WTC11 (cell line): Measurements from ENCODE around the gene GRIFIN. TPM values are rescaled to one million over a fixed set of nuclear protein-coding genes. Genes with fewer than 3 reads are reported as not detected.

Experiments used
- ATAC-seq: fragments of 200-7000 bp; cut with Tn5 transposase; 2 replicates; pipeline ENCODE4 v1.10.0; 2021; ENCODE audit warnings: mild to moderate bottlenecking, moderate library complexity
- CTCF ChIA-PET: fragments of 300-600 bp; sonication (Branson Sonifier 250); formaldehyde crosslinking; loops from one replicate; lab custom pipeline; 2021; ENCODE audit warnings: antibody characterized with exemption; lab: Charles Lee
- POLR2A ChIA-PET: fragments of 350-600 bp; sonication (Branson Sonifier 250); formaldehyde crosslinking; loops from one replicate; lab custom pipeline; 2021; ENCODE audit warnings: antibody characterized with exemption; lab: Charles Lee
- DNase-seq: peaks from one replicate; pipeline ENCODE4 v3.0.0; 2021; ENCODE audit warnings: low spot score
- H3K27ac Mint-ChIP-seq: 2 replicates; pipeline ENCODE4 v1.8.0; 2021; ENCODE audit warnings: mixed read lengths
- H3K27me3 Mint-ChIP-seq: 2 replicates; pipeline ENCODE4 v1.8.0; 2021; ENCODE audit warnings: low read depth, mild to moderate bottlenecking, moderate library complexity, mixed read lengths
- H3K36me3 Mint-ChIP-seq: 2 replicates; pipeline ENCODE4 v1.8.0; 2021; ENCODE audit warnings: mixed read lengths
- H3K4me1 Mint-ChIP-seq: 2 replicates; pipeline ENCODE4 v1.8.0; 2022; ENCODE audit warnings: mixed read lengths
- H3K4me3 Mint-ChIP-seq: 2 replicates; pipeline ENCODE4 v1.8.0; 2021; ENCODE audit warnings: mild to moderate bottlenecking, moderate library complexity, mixed read lengths
- H3K9me3 Mint-ChIP-seq: 2 replicates; pipeline ENCODE4 v1.8.0; 2021; ENCODE audit warnings: mixed read lengths
- CBFB ChIP-seq: sonication (generic); formaldehyde crosslinking; IDR thresholded peaks from 2 replicates; pipeline ENCODE4 v1.8.1; 2022; ENCODE audit warnings: mild to moderate bottlenecking, low read depth, missing genetic modification reagents
- E2F1 ChIP-seq: sonication (generic); formaldehyde crosslinking; IDR thresholded peaks from 2 replicates; pipeline ENCODE4 v1.8.0; 2022; ENCODE audit warnings: mild to moderate bottlenecking, missing genetic modification reagents
- E2F5 ChIP-seq: sonication (generic); formaldehyde crosslinking; IDR thresholded peaks from 2 replicates; pipeline ENCODE4 v1.8.1; 2022; ENCODE audit warnings: mild to moderate bottlenecking, moderate library complexity, missing genetic modification reagents
- ERG ChIP-seq: fragments of 250-450 bp; sonication (Bioruptor Pico); IDR thresholded peaks from 2 replicates; pipeline ENCODE4 v1.8.0; 2021; ENCODE audit warnings: mild to moderate bottlenecking
- ETV6 ChIP-seq: sonication (generic); formaldehyde crosslinking; IDR thresholded peaks from 2 replicates; pipeline ENCODE4 v1.8.1; 2022; ENCODE audit warnings: mild to moderate bottlenecking, missing genetic modification reagents
- GRHL2 ChIP-seq: fragments of 250-450 bp; sonication (Bioruptor Pico); IDR thresholded peaks from 2 replicates; pipeline ENCODE4 v1.8.0; 2022; ENCODE audit warnings: mild to moderate bottlenecking, moderate library complexity; ENCODE audit not compliant: insufficient replicate concordance, severe bottlenecking
- HMGA2 ChIP-seq: fragments of 250-450 bp; sonication (Bioruptor Pico); IDR thresholded peaks from 2 replicates; pipeline ENCODE4 v1.4.0; 2021; ENCODE audit warnings: mild to moderate bottlenecking, moderate library complexity
- IRF2 ChIP-seq: sonication (generic); formaldehyde crosslinking; IDR thresholded peaks from 2 replicates; pipeline ENCODE4 v1.8.0; 2022; ENCODE audit warnings: low read depth, missing genetic modification reagents, borderline replicate concordance
- NR3C1 ChIP-seq: sonication (generic); formaldehyde crosslinking; conservative IDR thresholded peaks from 2 replicates; pipeline ENCODE4 v1.8.1; 2023; ENCODE audit warnings: low read depth, mild to moderate bottlenecking, missing genetic modification reagents
- RELA ChIP-seq: sonication (generic); formaldehyde crosslinking; IDR thresholded peaks from 2 replicates; pipeline ENCODE4 v1.8.1; 2022; ENCODE audit warnings: missing genetic modification reagents, mild to moderate bottlenecking, borderline replicate concordance
- SOX15 ChIP-seq: fragments of 250-450 bp; sonication (Bioruptor Pico); IDR thresholded peaks from 2 replicates; pipeline ENCODE4 v1.9.0; 2021; ENCODE audit warnings: mild to moderate bottlenecking
- TCF7 ChIP-seq: sonication (generic); formaldehyde crosslinking; IDR thresholded peaks from 2 replicates; pipeline ENCODE4 v1.8.0; 2022; ENCODE audit warnings: mild to moderate bottlenecking, low read depth, missing genetic modification reagents, moderate library complexity
- TEAD1 ChIP-seq: sonication (generic); formaldehyde crosslinking; IDR thresholded peaks from 2 replicates; pipeline ENCODE4 v1.8.0; 2022; ENCODE audit warnings: mild to moderate bottlenecking, missing genetic modification reagents
- USF1 ChIP-seq: sonication (generic); formaldehyde crosslinking; IDR thresholded peaks from 2 replicates; pipeline ENCODE4 v1.8.0; 2022; ENCODE audit warnings: mild to moderate bottlenecking, missing genetic modification reagents
- ZNF138 ChIP-seq: sonication (generic); formaldehyde crosslinking; conservative IDR thresholded peaks from 2 replicates; pipeline ENCODE4 v1.8.1; 2022; ENCODE audit warnings: mild to moderate bottlenecking, moderate library complexity, missing genetic modification reagents
- ZNF317 ChIP-seq: sonication (generic); formaldehyde crosslinking; IDR thresholded peaks from 2 replicates; pipeline ENCODE4 v1.8.1; 2023; ENCODE audit warnings: low read depth, mild to moderate bottlenecking, moderate library complexity, missing genetic modification reagents, borderline replicate concordance
- ZNF532 ChIP-seq: fragments of 250-450 bp; sonication (Bioruptor Pico); IDR thresholded peaks from 2 replicates; pipeline ENCODE4 v1.9.0; 2021; ENCODE audit warnings: mild to moderate bottlenecking, borderline replicate concordance
- total RNA-seq: library from RNA; stranded (reverse); gene quantifications from 3 replicates; pipeline ENCODE4 v1.2.3, GENCODE V29; 2021
- TF ChIP-seq, protein P1 (sequence below): sonication (generic); formaldehyde crosslinking; IDR thresholded peaks from 2 replicates; pipeline ENCODE4 v1.8.1; 2023; ENCODE audit warnings: mild to moderate bottlenecking, missing genetic modification reagents
- TF ChIP-seq, protein P2 (sequence below): sonication (generic); formaldehyde crosslinking; IDR thresholded peaks from 2 replicates; pipeline ENCODE4 v1.8.1; 2023; ENCODE audit warnings: mild to moderate bottlenecking, missing genetic modification reagents, moderate library complexity

The GRIFIN gene
- total RNA-seq, 1 experiment from 2014 or later, result not detected

- TF ChIP-seq E2F5 (CRISPR knock-in tag) (no peak), IRF2 (CRISPR knock-in tag) (no peak), CBFB (no peak), TEAD1 (CRISPR knock-in tag) (no peak), TCF7 (no peak), ETV6 (CRISPR knock-in tag) (no peak)
- TF ChIP-seq, protein P1, sequence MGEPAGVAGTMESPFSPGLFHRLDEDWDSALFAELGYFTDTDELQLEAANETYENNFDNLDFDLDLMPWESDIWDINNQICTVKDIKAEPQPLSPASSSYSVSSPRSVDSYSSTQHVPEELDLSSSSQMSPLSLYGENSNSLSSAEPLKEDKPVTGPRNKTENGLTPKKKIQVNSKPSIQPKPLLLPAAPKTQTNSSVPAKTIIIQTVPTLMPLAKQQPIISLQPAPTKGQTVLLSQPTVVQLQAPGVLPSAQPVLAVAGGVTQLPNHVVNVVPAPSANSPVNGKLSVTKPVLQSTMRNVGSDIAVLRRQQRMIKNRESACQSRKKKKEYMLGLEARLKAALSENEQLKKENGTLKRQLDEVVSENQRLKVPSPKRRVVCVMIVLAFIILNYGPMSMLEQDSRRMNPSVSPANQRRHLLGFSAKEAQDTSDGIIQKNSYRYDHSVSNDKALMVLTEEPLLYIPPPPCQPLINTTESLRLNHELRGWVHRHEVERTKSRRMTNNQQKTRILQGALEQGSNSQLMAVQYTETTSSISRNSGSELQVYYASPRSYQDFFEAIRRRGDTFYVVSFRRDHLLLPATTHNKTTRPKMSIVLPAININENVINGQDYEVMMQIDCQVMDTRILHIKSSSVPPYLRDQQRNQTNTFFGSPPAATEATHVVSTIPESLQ, result no peak
- TF ChIP-seq, protein P2, sequence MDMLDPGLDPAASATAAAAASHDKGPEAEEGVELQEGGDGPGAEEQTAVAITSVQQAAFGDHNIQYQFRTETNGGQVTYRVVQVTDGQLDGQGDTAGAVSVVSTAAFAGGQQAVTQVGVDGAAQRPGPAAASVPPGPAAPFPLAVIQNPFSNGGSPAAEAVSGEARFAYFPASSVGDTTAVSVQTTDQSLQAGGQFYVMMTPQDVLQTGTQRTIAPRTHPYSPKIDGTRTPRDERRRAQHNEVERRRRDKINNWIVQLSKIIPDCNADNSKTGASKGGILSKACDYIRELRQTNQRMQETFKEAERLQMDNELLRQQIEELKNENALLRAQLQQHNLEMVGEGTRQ (CRISPR knock-in tag), result no peak
Observed at GRCh38 chr7:2435146-2435545, 41.1 kb downstream of the GRIFIN start (continued).

DNA sequence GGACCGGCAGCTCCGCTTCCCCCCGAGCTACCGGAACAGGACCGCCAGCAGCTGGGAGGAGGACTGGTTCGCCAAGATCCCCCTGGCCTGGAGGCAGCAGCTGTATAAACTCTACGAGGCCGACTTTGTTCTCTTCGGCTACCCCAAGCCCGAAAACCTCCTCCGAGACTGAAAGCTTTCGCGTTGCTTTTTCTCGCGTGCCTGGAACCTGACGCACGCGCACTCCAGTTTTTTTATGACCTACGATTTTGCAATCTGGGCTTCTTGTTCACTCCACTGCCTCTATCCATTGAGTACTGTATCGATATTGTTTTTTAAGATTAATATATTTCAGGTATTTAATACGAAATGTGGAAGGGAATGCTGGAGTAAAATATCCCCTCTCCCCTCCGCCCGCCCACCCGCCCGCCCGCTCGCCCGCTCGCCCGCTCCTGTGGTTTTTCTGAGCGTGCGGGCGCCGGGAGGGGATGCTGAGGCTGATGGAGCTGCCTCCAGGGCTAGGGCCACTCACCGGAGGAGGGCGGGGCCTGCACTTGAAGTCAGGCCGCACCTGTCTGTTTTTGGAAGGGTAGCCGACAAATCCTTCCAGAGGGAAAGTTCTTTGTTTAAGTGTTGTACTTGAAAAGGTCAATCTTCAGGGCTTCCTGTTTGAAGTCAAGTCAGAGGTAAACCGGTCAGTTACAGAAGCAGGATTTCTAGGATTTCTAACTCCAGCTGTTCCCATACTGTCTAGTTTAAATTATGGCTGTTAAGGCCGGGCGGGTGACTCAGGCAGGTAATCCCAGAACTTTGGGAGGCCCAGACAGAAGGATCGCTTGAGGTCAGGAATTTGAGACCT is 42.3 kb downstream of the GRIFIN start:
- Mint-ChIP-seq H3K9me3 (peaks cover 14% of the 10 kb centered on the region), H3K4me3 (no peak overlapping the region), H3K36me3 (peaks cover 12% of the 10 kb centered on the region), H3K27ac (no peak overlapping the region), H3K27me3 (no peaks in the 10 kb centered on the region), H3K4me1 (no peaks in the 10 kb centered on the region)
- ATAC-seq, result no peak
- POLR2A ChIA-PET, result no interaction called here
- CTCF ChIA-PET, result interaction anchor here (0.6 to 1.8 kb wide), 3 partner anchors 18 to 188 kb away, joined by 4 to 5 read pairs (median 4); no protein-coding TSS in a partner anchor
- TF ChIP-seq ZNF532 (CRISPR knock-in tag), result no peak
- DNase-seq, result no peak

DNA sequence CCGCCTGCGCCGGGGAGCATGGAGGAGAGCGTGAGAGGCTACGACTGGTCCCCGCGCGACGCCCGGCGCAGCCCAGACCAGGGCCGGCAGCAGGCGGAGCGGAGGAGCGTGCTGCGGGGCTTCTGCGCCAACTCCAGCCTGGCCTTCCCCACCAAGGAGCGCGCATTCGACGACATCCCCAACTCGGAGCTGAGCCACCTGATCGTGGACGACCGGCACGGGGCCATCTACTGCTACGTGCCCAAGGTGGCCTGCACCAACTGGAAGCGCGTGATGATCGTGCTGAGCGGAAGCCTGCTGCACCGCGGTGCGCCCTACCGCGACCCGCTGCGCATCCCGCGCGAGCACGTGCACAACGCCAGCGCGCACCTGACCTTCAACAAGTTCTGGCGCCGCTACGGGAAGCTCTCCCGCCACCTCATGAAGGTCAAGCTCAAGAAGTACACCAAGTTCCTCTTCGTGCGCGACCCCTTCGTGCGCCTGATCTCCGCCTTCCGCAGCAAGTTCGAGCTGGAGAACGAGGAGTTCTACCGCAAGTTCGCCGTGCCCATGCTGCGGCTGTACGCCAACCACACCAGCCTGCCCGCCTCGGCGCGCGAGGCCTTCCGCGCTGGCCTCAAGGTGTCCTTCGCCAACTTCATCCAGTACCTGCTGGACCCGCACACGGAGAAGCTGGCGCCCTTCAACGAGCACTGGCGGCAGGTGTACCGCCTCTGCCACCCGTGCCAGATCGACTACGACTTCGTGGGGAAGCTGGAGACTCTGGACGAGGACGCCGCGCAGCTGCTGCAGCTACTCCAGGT is 43.1 kb downstream of the GRIFIN start:
- CTCF ChIA-PET, result interaction anchor here (0.6 to 1.8 kb wide), 3 partner anchors 19 to 189 kb away, joined by 4 to 5 read pairs (median 4); no protein-coding TSS in a partner anchor
- H3K27ac Mint-ChIP-seq, result no peak overlapping the region
- POLR2A ChIA-PET, result no interaction called here
- no peaks in the 10 kb centered on the region for H3K4me1 Mint-ChIP-seq
- peaks cover 14% of the 10 kb centered on the region for H3K9me3 Mint-ChIP-seq
- no peaks in the 10 kb centered on the region for H3K27me3 Mint-ChIP-seq
- H3K4me3 Mint-ChIP-seq, result no peak overlapping the region
- DNase-seq (no peak), ATAC-seq (no peak)
- peaks cover 12% of the 10 kb centered on the region for H3K36me3 Mint-ChIP-seq
- no peak for TF ChIP-seq GRHL2 (CRISPR knock-in tag)
- TF ChIP-seq SOX15, result no peak
- no peak for TF ChIP-seq RELA (CRISPR knock-in tag)
- TF ChIP-seq ZNF317, result no peak
- TF ChIP-seq USF1 (CRISPR knock-in tag), result no peak
- no peak for TF ChIP-seq ZNF138 (CRISPR knock-in tag)
- TF ChIP-seq HMGA2 (CRISPR knock-in tag), result no peak
- no peak for TF ChIP-seq NR3C1 (CRISPR knock-in tag)
- TF ChIP-seq ERG, result no peak
- no peak for TF ChIP-seq E2F1 (CRISPR knock-in tag)
